Adipose tissue (tissue), 3 donors: Measurements from ENCODE around the gene CCR4. TPM values are rescaled to one million over a fixed set of nuclear protein-coding genes. Genes with fewer than 3 reads are reported as not detected.
"Not testable (repeated sequence)": the region's sequence is repeated elsewhere in the genome, so short reads cannot be mapped to it uniquely, and the experiment has no call there.

Source experiments
- H3K27ac ChIP-seq: one replicate; pipeline ENCODE4 v1.5.1; 2013; ENCODE audit warnings: low read depth, low read length
- WGBS, 3 donors: extraction: QIAGEN DNeasy Blood & Tissue Kit; methylation state at CpG; one replicate each; pipeline ENCODE4 v1.1.7; 2013; 5-methylcytosine and 5-hydroxymethylcytosine counted together
- polyA plus RNA-seq, 3 donors: library from polyadenylated mRNA; stranded (reverse); fragments of 200-250 nt; gene quantifications; one replicate each; pipeline ENCODE4 v1.2.3, GENCODE V29; 2013
- donor health status: healthy with polysubstance abuse.
- donor health status: Bipolar disorder and iron deficiency.
- donor health status: healthy.

The CCR4 gene
- polyA plus RNA-seq, 3 donors = 0.05 to 0.07 TPM; not detected in 1

- H3K27ac ChIP-seq = no peak overlapping the region
- 35 to 51% (median 41%) methylated on average over 7 of the region's 7 CpGs for WGBS, 3 donors
Observed at GRCh38 chr3:32947789-32948238, 3.6 kb upstream of the CCR4 start.

GRCh38 chr3:32948625-32949445 lies 2.6 kb upstream of the CCR4 start:
- 82 to 94% (median 93%) methylated on average over 10 of the region's 10 CpGs for WGBS, 3 donors
- H3K27ac ChIP-seq = no peak overlapping the region

GRCh38 chr3:32950516-32950915 lies 928 bp upstream of the CCR4 start:
- H3K27ac ChIP-seq = no peak overlapping the region
- 94 to 97% (median 96%) methylated on average over 3 of the region's 3 CpGs for WGBS, 3 donors

- H3K27ac ChIP-seq = no peak overlapping the region
- WGBS, 3 donors = 83 to 89% (median 84%) methylated on average over 11 of the region's 11 CpGs
Observed at GRCh38 chr3:32952369-32953077, 1.1 kb downstream of the CCR4 start.

GRCh38 chr3:32954506-32954905 lies 3.1 kb downstream of the CCR4 start:
- 93 to 95% (median 94%) methylated on average over 1 of the region's 1 CpG for WGBS, 3 donors
- H3K27ac ChIP-seq = no peak overlapping the region

- no peak overlapping the region for H3K27ac ChIP-seq
- 80 to 89% (median 82%) methylated on average over 14 of the region's 14 CpGs for WGBS, 3 donors
Observed at GRCh38 chr3:32956750-32957570, 5.5 kb downstream of the CCR4 start.

- WGBS, 3 donors = 88 to 90% (median 89%) methylated on average over 5 of the region's 5 CpGs
- H3K27ac ChIP-seq = no peak overlapping the region
Observed at GRCh38 chr3:32958509-32958908, 7.1 kb downstream of the CCR4 start.

GRCh38 chr3:32959371-32959770 lies 7.9 kb downstream of the CCR4 start:
- no peak overlapping the region for H3K27ac ChIP-seq
- 52 to 70% (median 60%) methylated on average over 3 of the region's 3 CpGs for WGBS, 3 donors

GRCh38 chr3:32960404-32961170 lies 9.1 kb downstream of the CCR4 start:
- H3K27ac ChIP-seq = no peak overlapping the region
- WGBS, 3 donors = 81 to 89% (median 83%) methylated on average over 4 of the region's 4 CpGs

GRCh38 chr3:32961189-32961715 lies 9.8 kb downstream of the CCR4 start:
- 74 to 85% (median 80%) methylated on average over 5 of the region's 5 CpGs for WGBS, 3 donors
- H3K27ac ChIP-seq = no peak overlapping the region

GRCh38 chr3:32963871-32964270 lies 12.4 kb downstream of the CCR4 start:
- WGBS, 3 donors = 78 to 94% (median 89%) methylated on average over 3 of the region's 3 CpGs
- H3K27ac ChIP-seq = no peak overlapping the region

- H3K27ac ChIP-seq = not testable (repeated sequence)
- WGBS, 3 donors = 75 to 84% (median 77%) methylated on average over 2 of the region's 2 CpGs
Observed at GRCh38 chr3:32964781-32965180, 13.3 kb downstream of the CCR4 start.

- WGBS, 3 donors = 76 to 92% (median 90%) methylated on average over 2 of the region's 2 CpGs
Observed at GRCh38 chr3:32965617-32966213, 14.3 kb downstream of the CCR4 start.

GRCh38 chr3:32966627-32967026 lies 15.2 kb downstream of the CCR4 start:
- not testable (repeated sequence) for H3K27ac ChIP-seq
- 83 to 98% (median 98%) methylated on average over 5 of the region's 5 CpGs for WGBS, 3 donors

More at GRCh38 chr3:32965617-32966213, 14.3 kb downstream of the CCR4 start:
- H3K27ac ChIP-seq = not testable (repeated sequence)

GRCh38 chr3:32968166-32968919 lies 16.9 kb downstream of the CCR4 start:
- 93 to 97% (median 94%) methylated on average over 3 of the region's 3 CpGs for WGBS, 3 donors
- H3K27ac ChIP-seq = no peak overlapping the region

GRCh38 chr3:32968920-32969389 lies 17.5 kb downstream of the CCR4 start:
- WGBS, 3 donors = 86 to 94% (median 91%) methylated on average over 6 of the region's 6 CpGs
- H3K27ac ChIP-seq = no peak overlapping the region

- no peak overlapping the region for H3K27ac ChIP-seq
- WGBS, 3 donors = 66 to 84% (median 67%) methylated on average over 4 of the region's 4 CpGs
Observed at GRCh38 chr3:32969656-32970055, 18.2 kb downstream of the CCR4 start.
